ENCODE measurements around the gene COL4A1.
"Not testable (repeated sequence)": the region's sequence is repeated elsewhere in the genome, so short reads cannot be mapped to it uniquely, and the experiment has no call there.

The COL4A1 gene

GRCh38 chr13:110324026-110324749 lies 17.2 kb upstream of the COL4A1 start:
- DNase-seq (ENCODE audit: low spot score): no peak
- no peak for FAIRE-seq

GRCh38 chr13:110323172-110323891 lies 16.4 kb upstream of the COL4A1 start:
- FAIRE-seq (peak; percentile 91), DNase-seq (ENCODE audit: low spot score) (peak; percentile 98)

- DNase-seq (ENCODE audit: low spot score) (no peak), FAIRE-seq (no peak)
Observed at GRCh38 chr13:110322828-110323171, 15.8 kb upstream of the COL4A1 start.

GRCh38 chr13:110322126-110322827 lies 15.3 kb upstream of the COL4A1 start:
- no peak for DNase-seq (ENCODE audit: low spot score)
- FAIRE-seq: no peak

DNA sequence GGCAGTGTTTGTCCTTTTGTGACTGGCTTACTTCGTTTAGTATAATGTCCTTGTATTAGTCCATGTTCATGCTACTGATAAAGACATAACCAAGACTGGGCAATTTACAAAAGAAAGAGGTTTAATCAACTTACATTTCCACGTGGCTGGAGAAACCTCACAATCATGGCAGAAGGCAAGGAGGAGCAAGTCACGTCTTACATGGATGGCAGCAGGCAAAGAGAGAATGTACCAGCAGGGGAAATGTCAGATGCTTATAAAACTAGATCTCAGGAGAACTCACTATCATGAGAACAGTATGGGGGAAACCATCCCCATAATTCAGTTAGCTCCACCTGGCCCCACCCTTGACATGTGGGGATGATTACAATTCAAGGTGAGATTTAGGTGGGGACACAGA lies 14.6 kb upstream of the COL4A1 start:
- not testable (repeated sequence) for FAIRE-seq

DNA sequence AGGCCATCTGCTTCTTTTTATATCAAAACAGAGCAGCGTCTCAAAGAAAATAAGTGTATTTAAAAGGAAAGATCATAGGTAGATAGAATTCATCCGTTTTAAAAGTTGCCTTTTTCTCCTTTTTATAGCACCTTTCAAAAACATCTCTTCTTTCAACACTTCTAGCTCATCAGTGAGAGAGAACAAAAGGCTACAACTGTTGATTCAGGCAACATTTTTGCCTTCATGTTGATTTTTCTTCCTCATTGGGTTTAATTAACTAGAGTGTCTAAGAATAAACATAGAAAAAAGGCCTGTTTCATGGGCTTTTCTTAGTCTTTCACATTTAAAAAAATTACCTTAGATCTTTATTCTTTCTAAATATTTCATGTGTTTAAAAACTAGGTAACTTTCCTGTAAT lies 13.7 kb upstream of the COL4A1 start:
- DNase-seq (ENCODE audit: low spot score) (no peak), FAIRE-seq (peak; percentile 4)

More for the DNA sequence above, 14.6 kb upstream of the COL4A1 start:
- DNase-seq (ENCODE audit: low spot score): not testable (repeated sequence)

DNA sequence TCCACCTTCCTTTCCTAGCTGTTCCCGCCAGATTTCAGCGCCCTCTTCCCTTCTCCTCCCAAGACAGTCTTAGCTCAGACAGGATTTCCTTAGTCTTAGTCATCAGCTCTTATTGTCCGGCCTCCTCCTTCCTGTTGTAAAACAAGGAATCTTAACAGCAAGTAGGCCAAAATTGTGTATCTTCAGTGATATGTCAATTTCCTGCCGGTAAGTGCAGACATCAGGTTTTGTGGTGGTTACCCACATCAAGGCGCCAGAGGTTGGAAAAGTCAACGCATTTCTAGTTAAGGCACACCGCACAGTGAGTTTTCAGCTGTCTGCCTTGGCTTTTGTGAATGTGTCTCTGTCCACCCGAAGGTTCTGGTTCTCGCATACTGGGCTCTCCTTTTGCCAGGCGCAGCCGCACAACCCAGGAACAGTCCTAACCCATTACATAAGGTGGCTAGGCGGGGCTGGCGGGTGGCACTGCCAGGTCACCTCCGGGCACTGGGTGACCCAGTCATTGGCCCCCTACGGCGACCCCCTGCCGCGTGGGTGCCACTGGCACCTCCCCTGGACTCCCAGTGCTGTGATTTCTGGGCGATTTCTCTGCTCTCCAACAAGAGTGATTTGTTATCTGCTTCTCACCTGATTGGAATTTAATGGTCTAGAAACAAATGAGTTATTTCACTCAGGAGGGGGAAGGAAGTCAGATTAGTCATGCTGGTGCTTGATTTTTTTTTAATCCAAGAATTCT lies 13.0 kb upstream of the COL4A1 start:
- DNase-seq (ENCODE audit: low spot score) (peak; percentile 96), FAIRE-seq (peak; percentile 96)

DNA sequence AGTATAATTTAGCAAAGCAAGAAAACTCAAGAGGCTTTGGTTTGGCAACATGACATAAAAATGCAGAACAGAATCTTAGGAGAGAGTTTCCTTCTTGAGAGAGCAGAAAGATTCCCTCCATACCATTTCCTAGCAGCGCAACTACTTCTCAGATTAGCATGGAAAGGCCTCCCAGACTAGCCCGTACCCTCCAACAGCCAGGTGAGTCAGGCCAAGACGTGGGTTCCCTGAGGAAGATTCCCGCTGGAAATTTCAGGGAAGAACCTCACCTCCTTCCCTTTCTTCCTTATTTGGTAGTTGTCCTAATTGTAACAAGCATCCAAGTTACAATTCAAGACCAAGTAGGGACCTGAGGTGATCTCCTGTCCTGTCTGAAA lies 12.4 kb upstream of the COL4A1 start:
- DNase-seq (ENCODE audit: low spot score) (no peak), FAIRE-seq (no peak)

- no peak for DNase-seq (ENCODE audit: low spot score)
- no peak for FAIRE-seq
Observed at GRCh38 chr13:110318920-110319319, 12.0 kb upstream of the COL4A1 start.

DNA sequence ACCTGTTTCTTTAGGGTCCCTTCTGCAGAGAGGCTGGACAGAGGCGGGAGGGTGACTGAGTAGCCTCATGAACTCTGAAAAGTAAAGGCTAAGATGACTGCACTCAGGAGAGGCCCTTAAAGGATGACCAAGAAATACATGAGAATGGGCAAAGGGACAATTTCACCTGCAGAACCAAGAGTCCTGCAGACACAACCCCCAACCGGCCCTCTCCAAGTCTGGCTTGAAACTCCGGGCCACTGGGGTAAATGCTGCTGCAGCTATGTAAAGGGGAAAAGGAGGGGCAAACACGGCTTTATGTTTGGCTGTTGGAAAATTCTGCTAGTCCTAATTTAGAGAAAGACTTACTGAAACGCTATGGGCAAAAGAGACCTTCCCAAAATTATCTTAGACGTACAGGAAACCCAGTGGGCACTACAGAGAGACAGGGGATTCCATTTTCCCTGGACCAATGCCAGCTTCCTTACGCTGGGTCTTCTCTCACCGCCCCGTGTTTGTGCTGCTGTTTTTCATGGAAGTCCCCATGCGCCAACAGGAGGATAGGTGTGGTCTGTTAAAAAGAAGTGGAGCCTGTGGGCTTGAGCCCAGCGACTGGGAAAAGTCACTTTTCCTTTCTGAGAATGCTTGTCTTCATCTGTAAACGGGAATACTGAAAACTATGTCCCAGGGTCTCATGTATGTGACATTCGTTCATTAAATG lies 10.7 kb upstream of the COL4A1 start:
- DNase-seq (ENCODE audit: low spot score) (no peak), FAIRE-seq (no peak)

DNA sequence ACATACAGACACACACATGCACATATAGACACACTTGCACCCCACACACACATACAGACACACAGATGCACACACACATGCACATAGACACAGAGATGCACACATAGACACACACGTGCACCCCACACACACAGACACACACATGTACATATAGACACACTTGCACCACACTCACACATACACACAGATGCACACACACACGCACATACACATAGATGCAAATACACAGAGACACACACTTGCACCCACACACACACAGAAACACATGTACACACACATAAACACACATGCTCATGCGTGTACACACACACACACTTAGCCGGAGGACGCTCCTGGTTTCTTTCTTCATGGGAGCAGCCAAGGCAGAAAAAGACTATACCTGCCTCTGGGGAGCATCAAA lies 10.1 kb upstream of the COL4A1 start:
- no peak for FAIRE-seq
- DNase-seq (ENCODE audit: low spot score): no peak

DNA sequence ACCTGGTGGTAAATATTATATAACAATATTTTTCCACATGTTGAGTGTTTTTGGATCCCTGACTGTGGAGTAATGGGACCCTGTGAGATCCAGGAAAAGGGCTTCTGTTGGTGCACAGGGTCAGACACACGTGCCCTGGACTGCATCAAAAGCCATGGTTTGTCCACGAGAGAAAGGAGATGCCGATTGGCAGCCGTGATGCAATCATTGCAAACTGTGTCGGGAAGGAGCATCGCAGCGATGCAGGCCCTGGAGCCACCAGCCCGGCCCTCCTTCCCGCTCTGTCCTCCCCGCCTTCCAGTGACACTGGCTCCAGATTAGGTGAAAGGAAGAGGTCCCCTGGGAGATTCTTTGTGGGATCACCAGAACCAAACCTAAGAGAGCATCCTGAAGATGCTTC lies 9.2 kb upstream of the COL4A1 start:
- DNase-seq (ENCODE audit: low spot score): no peak
- no peak for FAIRE-seq

GRCh38 chr13:110314516-110315245 lies 7.7 kb upstream of the COL4A1 start:
- DNase-seq (ENCODE audit: low spot score) (no peak), FAIRE-seq (no peak)

DNA sequence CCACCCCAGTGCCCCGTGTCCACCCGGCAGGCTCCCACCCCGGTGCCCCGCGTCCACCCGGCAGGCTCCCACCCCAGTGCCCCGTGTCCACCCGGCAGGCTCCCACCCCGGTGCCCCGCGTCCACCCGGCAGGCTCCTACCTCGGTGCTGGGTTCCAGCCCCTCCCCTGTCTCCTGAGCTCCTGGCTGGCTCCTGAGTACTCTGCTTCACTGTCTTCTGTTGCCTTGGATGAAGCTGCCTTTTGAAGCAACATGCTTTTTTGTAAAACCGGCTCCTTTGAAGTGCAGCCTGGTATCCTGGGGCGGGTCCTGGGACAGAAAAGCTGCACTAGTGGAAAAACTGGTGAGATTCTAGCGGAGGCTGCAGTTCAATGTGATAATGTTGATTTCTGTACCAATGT lies 6.8 kb upstream of the COL4A1 start:
- FAIRE-seq; DNase-seq (ENCODE audit: low spot score): not testable (repeated sequence)

GRCh38 chr13:110313261-110313660 lies 6.3 kb upstream of the COL4A1 start:
- DNase-seq (ENCODE audit: low spot score); FAIRE-seq: not testable (repeated sequence)

- FAIRE-seq (no peak), DNase-seq (ENCODE audit: low spot score) (peak; percentile 63)
Observed at GRCh38 chr13:110312339-110313031, 5.5 kb upstream of the COL4A1 start.

DNA sequence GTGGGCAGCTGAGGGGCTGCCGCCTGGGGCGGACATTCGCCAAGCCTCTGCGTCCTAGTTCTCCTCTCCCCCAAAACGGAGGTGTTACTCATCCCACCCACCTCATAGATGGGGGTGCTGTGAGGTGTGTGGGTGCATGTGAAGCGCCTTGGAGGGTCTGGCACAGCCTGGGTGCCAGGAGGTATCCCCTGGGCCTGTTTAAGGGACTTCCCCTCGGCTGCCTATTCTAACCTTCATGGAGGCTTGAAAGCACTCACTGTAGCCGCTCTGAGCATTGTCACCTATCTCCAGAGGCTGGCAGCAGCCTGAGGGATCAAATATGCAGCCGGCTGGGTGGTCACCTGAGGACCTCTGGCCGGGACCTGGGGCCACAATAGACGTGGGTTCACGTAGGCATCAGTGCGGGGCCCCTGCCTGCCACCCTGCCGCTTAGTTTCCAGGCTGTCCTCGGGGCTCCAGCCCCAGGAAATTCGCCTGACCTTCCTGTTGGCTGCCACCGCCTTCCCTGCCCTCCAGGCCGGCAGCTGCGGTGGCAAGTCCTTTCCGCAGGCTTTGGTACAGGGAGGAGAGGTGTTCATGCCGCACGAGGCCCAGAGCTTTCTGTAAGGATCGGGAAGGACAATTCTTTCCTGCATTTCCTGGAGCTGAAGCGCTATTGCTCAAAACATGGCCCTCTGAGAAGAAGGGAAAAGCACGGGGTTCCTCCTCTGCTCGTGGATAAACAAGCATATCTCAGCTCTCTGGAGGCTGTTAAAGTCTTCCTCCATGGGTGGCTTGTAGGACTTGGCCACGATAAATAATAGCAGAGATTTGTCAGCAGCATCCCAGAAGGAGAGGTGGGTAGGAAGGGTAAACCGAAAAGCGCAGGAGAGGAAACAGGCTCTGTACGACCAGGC lies 4.7 kb upstream of the COL4A1 start:
- FAIRE-seq (no peak), DNase-seq (ENCODE audit: low spot score) (no peak)

DNA sequence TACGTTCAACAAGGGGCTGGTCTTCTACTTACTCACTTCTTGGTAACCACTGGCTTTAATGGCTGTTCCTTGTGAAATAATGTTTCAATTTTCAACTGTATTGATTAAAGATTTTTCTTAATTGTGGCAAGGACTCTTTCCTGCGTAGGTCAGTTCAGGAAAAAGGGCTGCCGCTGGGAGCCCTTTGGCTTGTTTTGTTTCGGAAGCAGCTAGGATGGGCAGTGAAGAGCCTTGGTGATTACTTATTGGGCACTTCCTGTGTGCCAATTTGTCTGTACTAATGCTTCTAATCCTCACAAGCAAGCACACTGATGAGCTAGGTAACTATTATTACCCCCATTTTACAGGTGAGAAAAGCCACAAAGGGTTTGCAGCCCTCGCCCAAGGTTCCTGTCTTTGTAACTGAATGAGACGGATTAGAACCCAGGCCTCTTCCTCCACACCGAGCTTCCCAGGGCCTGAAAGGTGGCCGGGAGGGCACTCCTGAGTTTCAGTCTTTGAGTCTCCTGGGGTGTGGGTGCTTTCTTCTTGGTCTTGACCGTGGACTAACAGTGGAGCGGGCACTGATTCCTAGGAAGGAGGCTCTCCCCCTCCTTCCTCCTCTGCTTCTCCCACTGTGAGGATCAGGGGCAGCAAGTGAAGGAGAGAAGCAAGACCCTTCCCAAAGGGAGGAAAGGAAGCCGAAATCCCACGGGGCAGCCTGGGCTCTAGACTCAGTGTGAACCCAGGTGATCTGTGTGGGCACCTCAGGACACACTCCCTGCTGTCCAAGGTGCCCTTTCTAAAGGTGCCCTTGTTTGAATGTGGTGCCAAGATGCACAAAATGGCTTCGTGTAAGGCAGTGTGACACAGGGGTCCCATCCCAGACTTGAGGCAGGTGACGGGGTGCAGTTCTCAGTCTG lies 3.8 kb upstream of the COL4A1 start:
- FAIRE-seq: no peak
- no peak for DNase-seq (ENCODE audit: low spot score)

All from RCC 7860 (cell line).